Peyer's patch (tissue), 4 donors: Measurements from ENCODE around the gene ENAH.

ENCODE experiments used
- POLR2A ChIP-seq, 2 donors: fragments of 450-650 bp; IDR thresholded peaks; one replicate each; pipeline ENCODE4 v1.5.1; 2017; ENCODE audit warnings: antibody characterized with exemption in 2 of 2, mild to moderate bottlenecking in 2 of 2, moderate library complexity in 2 of 2
- TF ChIP-seq, protein P1 (sequence below), 6 experiments: fragments of 450-650 bp in 4 of 6; fragments of 200-600 bp in 2 of 6; sonication (generic) in 1 of 6; IDR thresholded peaks; one replicate each; pipeline ENCODE4 v1.5.1; 2017 to 2019; ENCODE audit warnings: antibody characterized with exemption in 6 of 6, mild to moderate bottlenecking in 3 of 6, moderate library complexity in 1 of 6

DNA sequence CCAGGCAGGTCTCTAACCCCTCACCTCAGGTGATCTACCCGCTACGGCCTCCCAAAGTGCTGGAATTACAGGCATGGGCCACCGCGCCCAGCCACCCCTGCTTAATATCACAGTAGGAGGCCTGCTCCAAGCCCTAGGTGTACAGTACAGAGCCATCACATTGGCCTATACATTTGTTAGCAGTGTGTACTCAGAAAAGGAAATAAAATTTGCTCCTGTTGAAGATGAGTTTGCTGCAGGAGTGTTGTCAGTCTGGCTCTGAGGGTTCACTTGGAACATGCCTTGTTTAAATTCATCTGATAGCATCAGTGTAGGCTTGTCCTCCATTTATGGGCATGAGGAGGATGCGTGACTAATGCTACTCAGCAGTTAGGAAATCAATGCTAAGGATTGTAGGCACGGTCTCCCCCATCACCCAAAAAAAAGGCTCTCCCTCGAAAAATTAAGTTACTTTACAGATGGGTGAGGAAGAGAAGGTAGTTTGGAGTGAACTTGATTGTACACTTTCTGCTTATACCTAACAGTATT is 4.6 kb upstream of the ENAH start:
- TF ChIP-seq, protein P1, sequence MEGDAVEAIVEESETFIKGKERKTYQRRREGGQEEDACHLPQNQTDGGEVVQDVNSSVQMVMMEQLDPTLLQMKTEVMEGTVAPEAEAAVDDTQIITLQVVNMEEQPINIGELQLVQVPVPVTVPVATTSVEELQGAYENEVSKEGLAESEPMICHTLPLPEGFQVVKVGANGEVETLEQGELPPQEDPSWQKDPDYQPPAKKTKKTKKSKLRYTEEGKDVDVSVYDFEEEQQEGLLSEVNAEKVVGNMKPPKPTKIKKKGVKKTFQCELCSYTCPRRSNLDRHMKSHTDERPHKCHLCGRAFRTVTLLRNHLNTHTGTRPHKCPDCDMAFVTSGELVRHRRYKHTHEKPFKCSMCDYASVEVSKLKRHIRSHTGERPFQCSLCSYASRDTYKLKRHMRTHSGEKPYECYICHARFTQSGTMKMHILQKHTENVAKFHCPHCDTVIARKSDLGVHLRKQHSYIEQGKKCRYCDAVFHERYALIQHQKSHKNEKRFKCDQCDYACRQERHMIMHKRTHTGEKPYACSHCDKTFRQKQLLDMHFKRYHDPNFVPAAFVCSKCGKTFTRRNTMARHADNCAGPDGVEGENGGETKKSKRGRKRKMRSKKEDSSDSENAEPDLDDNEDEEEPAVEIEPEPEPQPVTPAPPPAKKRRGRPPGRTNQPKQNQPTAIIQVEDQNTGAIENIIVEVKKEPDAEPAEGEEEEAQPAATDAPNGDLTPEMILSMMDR (IDR thresholded peaks at IDR 0.05), result no peak
- TF ChIP-seq POLR2A (IDR thresholded peaks at IDR 0.05), result no peak
